DLD1 (cell line): ENCODE measurements around the gene OR10H4.
"Not testable (repeated sequence)": the region's sequence is repeated elsewhere in the genome, so short reads cannot be mapped to it uniquely, and the experiment has no call there.

Experiments used
- in situ Hi-C: cut with HindIII; loops from 2 replicates; pipeline ENCODE4 v1.10.0; 2017; ENCODE audit warnings: low sequenced_read_pairs

The OR10H4 gene

DNA sequence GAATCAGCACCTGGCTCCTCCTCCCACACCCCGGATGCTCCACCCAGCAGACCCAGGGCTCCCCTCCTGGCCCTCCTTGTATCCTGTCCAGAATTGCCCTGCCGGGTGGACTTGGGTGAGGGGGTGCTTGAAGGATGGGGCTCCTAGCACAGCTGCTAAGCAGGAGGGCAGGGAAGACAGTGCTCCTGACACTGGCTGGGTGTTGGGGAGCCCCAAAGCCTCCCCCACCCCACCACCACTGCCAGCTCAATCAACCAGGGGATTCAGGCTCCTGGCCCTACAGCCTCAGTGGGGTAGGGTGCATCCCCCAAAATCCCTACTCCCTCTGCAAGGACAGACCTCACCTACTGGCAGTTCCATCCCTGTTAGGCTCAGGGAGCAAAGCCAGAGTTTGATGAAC, 11.9 kb upstream of the OR10H4 start:
- in situ Hi-C loops = no loop called here

DNA sequence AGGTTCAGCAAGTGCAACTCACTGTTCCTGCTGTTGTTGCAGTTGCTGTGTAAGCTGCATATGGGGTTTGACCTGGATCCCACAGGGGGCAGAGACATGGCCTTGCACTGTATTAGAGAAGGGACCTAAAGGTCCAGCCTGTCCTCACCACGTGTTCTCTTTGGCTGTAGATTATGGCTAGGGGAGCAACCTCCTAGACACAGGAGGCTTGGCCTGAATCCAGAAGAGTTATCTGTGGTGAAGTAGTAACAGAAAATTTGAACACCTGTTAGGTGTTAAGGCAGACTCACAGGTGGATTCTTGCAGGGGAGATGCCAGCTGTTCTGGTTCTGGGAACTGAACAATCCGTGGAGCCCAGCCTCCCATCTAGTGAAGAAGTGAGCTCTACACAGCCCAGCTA, 11.0 kb upstream of the OR10H4 start:
- in situ Hi-C loops = no loop called here

DNA sequence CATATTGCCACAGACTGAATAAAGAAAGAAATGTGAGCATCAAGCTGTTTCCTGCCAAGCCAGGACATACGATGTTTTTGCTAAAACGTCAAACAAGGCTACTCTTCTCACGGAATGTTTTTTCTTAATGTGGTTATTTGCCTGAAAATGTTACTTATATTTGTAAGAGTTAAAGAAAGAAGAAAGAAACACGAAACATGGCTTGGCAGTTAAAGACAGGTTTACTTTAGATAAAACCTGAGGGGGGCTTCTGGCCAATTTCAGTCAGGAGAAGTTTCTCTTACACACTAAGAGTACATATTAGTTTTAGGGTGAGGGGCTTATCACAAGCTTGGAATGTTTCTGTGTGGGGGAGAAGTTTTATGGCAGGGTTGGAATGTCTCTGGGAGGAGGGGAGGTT, 4.4 kb upstream of the OR10H4 start:
- in situ Hi-C loops = no loop called here

DNA sequence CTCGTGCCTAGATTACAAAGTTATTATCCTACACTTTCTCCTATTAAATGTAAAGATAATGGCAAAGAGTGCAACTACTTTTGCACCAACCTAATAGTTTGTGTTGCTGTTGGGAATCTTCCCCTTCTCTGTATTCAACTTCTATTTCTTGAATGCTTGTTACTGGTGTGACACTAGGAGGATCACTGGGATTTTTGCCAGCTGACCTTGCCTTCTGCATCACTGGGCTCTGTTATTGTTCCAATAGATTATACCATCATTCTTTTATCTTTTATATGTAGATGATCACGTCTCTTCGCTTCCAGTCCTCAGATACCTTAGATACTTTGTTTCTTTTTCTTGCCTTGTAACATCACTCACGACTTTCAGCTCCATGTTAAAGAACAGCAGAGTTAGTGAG, 3.5 kb upstream of the OR10H4 start:
- in situ Hi-C loops = no loop called here

DNA sequence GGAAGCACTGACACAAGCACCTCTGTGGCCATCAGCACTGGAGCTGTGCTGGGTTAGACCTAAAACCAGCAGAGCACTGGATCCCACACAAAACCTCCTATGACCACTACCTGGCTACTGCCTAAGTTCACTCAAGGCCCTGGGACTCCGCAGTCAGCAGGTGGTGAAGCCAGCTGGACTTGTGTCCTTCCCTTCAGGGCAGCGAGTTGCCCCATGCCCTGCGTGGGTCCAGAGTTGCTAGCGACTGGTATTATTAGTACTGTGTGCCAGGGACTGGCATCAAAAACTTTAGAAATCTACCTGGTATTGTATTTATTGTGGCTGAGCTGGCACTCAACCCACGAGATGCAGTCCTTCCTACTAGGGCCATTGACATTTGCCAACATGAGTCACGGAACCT, 6.0 kb downstream of the OR10H4 start:
- in situ Hi-C loops = no loop called here

DNA sequence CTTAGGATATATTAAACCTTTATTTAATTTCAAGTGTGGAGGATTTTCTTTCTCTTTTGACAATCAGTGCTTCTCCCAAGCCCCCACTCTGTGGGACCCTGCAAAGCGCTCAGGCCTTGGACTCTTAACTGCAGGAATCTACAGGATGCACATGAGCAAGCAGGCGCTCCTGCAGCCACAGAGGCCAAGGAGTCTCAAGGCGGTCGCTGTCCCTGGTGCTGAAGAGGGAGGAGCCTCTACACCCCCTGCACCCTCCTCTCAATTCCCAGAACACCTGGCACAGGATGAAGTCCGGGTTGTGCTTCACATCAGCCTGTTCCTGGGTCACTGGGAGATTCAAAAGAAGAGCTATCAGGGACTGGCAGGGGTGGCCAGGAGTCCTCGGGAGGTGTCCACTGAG, 13.5 kb downstream of the OR10H4 start:
- in situ Hi-C loops = no loop called here

DNA sequence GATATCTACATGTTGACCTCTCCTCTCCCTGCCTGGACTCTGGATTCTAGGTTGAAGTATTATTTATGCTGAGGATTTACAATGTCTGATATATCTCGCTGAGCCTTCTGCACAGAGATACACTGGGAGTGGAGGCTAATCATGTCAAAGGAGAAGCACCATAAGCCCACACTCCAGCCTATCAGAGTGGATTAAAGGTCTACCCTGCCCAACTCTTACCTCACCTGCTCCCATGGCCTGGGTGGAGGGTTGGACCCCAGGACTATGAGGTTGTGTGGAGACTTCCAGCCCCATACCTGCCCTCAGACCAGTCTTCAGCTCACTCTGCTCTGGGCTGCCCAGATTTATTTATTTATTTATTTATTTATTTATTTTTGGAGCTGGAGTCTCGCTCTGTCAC, 15.4 kb downstream of the OR10H4 start:
- in situ Hi-C loops = no loop called here

DNA sequence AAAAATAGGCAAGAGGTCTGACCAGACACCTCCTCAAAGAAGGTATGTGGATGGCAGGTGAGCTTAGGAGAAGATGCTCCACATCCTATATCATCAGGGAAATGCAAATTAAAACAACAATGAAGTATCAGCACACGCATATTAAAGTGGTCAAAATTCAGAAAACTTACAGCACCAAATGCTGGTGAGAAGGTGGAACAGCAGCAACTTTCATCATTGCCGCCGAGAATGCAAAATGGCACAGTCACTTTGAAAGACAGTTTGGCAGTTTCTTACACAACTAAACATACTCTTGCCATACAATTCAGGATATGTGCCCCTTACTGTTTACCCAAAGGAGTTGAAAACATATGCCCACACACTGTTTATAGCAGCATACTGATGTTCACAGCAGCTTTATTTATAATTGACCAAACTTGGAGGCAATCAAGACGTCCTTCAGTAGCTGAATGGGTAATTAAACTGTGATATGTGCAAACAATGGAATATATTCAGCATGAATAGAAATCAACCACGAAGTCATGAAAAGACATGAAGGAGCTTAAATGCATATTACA, 22.5 kb downstream of the OR10H4 start:
- in situ Hi-C loops = no loop called here

DNA sequence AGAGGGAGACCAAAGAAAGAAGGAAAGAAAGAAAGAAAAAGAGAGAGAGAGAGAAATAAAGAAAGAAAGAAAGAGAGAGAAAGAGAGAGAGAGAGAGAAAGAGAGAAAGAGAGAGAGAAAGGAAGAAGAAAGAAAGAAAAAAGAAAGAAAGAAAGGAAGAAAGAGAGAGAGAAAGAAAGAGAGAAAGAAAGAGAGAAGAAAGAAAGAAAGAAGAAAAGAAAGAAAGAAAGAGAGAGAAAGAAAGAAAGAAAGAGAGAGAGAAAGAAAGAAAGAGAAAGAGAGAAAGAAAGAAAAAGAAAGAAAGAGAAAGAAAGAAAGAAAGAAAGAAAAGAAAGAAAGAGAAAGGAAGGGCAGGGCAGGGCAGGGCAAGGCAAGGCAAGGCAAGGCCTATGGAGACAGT, 23.2 kb downstream of the OR10H4 start:
- in situ Hi-C loops = not testable (repeated sequence)

DNA sequence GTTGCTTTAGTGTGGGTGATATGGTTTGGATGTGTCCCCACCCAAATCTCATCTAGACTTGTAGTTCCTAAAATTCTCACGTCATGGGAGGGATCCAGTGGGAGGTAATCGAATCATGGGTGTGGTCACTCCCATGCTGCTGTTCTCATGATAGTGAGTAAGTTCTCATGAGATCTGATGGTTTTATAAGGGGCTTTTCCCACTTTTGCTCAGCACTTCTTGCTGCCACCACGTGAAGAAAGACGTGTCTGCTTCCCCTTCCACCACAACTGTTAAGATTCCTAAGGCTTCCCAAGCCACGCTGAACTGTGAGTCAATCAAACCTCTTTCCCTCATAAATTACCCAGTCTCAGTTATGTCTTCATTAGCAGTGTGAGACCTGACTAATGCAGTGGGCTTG, 26.0 kb downstream of the OR10H4 start:
- in situ Hi-C loops = no loop called here

DNA sequence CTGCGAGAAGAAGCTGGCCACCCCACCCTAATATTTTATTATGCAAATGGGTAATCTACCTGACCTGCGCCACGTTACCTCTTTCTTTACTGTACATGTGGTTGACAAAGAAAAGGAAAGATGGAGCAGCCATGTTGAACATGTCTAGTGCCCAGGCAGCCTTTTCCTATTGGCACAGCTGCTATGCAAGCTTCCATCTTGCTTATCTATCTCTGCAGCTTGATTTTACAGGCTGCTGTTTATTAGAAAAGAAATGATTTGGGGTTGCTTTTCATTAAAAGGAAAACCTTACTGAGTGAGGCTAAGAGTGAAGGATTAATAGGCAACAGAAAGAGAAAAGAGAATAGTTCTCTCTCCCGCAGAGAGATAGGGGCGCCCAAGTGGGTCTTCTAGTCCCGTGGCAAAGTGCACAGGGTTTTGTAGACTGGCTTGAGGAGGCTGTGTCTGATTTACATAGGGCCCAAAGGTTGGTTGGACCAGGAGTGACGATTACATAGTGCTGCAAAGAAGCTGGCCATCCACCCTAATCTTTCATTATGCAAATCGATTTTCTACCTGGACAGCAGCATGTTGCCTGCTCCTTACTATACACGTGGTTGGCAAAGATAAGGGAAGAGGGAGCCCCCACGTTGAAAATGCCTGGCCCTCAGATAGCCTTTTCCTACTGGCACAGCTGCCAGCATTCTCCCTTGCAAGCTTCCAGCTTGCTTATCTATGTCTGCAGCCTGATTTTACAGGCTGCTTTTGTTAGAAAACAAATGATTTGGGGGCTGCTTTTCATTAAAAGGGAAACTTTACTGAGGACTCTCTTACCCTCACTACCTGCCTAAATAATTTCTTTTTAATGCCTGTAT, 28.3 kb downstream of the OR10H4 start:
- in situ Hi-C loops = no loop called here

DNA sequence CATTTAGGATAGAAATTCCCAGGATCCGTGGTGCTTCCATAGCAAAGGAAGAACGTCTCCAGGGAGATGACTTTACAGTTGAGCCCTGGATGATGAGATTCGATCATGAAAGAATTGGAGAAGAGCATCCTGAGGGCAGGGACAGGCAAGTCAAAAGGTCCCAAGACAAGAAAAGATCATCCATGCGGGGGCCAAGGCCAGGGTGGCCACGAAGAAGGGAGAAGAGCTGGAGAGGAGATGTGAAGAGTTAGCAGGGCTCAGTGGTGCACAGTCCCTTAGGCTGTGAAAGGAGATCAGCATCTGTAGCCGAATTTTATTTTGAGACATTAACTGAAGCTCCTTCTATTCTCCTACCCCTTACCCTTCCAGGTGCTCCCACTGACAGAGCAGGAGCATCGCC, 28.9 kb downstream of the OR10H4 start:
- in situ Hi-C loops = no loop called here

DNA sequence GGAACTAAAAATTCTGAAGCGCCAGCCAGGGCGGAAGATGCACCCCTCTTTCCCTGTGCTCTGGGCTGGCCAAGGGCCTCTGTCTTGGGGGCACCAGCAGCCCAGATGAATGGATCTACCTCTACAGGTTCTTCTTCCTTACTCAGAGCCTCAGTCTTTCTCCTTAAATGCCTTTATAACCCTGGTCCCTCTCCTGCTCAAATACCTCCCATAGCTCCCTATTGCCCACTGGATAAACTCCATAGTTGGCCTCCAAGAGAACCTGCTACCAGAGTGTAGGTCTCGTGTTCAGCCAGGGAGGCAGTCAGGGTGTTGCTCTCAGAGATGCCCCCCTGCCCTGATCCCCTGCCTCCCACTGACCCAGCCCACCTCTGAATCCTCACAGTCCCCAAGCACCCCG, 30.5 kb downstream of the OR10H4 start:
- in situ Hi-C loops = no loop called here

DNA sequence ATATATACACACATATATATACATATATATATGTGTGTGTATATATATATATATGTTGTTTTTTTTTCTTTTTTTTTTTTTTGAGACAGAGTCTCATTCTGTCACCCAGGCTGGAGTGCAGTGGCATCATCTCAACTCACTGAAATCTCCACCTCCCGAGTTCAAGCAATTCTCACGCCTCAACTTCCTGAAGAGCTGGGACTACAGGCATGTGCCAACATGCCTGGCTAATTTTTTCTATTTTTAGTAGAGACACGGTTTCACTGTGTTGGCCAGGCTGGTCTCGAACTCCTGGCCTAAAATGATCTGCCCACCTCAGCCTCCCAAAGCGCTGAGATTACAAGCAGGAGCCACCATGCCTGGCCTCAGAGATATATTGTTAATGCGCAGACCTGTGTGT, 37.0 kb downstream of the OR10H4 start:
- in situ Hi-C loops = not testable (repeated sequence)

DNA sequence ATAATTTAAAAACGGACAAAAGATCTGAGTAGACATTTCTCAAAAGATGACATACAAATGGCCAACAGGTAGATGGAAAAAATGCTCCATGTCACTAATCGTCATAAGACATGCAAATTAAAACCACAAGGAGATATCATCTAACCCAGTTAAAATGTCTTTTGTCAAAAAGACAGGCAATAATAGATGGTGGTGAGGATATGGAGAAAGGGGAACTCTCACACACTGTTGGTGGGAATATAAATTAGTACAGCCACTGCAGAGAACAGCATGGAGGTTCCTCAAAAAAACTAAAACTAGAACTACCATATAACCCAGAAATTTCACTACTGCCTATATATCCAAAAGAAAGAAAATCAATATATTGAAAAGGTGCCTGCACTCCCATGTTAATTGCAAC, 37.9 kb downstream of the OR10H4 start:
- in situ Hi-C loops = no loop called here

DNA sequence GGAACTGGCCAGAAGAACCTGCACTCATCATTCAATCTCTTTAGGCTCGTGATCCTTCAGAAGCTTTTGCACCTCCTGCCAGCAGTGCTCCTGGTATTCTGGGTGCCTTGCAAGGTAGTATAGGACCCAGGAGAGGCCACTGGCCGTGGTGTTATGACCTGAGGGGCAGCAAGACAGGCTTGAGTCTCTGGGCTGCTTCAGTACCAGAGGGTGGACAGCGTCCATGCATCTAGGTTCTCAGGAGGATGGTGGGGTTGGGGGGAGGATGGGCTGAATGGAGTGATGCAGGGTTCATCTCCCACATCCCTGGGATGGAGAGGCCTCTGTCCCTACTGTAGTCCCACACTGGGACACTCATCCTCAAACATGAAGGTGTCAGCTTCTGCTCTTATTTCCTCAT, 41.1 kb downstream of the OR10H4 start:
- in situ Hi-C loops = no loop called here

DNA sequence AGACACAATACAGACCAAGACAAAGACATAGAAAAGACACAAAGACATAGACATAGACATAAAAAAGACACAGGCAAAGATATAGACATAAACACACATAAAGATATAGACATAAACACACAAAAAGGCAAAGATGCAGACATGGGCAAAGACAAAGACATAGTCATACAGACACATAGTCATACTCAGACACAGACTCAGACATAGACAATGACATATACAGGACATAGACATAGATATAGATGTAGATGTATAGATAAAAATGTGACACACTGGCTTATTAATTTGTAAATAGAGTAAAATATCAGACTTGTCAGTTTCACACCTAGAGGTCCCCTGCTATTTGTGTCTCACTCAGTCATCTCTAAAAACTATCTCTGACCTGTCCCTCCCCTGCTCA, 42.8 kb downstream of the OR10H4 start:
- in situ Hi-C loops = no loop called here

DNA sequence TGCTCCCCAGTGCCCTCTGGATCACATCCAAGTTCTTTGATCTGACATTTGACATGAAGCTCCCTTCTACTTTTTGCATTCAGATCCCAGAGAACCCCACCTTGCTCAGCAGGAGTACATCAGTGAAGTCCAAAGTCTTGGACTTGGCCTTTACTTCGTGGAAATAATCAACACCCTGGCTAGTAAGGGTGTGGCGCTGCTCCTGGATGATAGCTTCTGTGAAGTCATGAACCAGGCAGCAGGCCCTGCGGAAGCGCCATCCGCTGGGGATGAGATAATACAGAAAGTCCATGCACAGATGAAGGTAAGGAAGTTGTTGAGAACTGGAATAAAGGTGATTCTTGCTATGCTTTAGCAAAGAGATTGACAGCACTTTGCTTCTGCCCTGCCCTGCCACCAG, 43.2 kb downstream of the OR10H4 start:
- in situ Hi-C loops = no loop called here

DNA sequence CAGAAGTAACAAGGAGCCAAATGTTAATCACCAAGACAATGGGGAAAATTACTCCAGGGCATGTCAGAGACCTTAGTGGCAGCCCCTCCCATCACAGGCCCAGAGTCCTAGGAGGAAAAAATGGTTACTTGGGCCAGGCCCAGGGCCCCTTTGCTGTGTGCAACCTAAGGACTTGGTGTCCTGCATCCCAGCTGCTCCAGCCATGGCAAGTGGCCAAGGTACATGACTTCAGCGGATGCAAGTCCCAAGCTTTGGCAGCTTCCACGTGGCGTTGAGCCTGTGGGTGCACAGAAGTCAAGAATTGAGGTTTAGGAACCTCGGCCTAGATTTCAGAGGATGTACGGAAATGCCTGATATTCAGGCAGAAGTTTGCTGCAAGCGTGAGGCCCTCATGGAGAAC, 46.7 kb downstream of the OR10H4 start:
- in situ Hi-C loops = no loop called here

DNA sequence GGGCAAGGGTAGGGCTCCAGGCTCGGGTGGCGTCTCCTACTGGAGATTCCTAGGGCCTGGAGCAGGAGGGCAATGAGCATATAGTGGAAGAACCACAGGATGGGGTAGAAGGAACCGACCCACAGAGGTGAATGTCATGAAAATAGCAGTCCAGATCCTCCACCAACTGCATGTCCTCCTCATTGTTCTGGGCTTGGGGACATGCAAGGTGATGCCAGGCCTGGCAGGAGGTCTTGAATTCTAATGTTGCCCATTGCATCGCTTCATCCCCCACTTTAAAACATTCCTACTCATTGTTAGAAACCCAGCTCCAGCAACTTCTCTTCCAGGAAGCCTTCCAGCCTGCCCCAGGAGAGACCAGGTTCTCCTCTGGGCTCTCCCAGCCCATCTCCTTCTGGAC, 49.4 kb downstream of the OR10H4 start:
- in situ Hi-C loops = no loop called here
